Hepatocyte (in vitro differentiated cells): ENCODE results near the gene RAD50. TPM values are rescaled to one million over a fixed set of nuclear protein-coding genes. Genes with fewer than 3 reads are reported as not detected.

Experiments
- DNase-seq: peaks from one replicate; pipeline ENCODE4 v3.0.0-alpha.2; 2016; ENCODE audit warnings: low spot score
- H2AFZ ChIP-seq: fragments of 200-600 bp; sonication (generic); 2 replicates; pipeline ENCODE4 v1.6.0; 2016; ENCODE audit warnings: antibody characterized with exemption, mild to moderate bottlenecking
- H3K27ac ChIP-seq: fragments of 200-600 bp; sonication (generic); 2 replicates; pipeline ENCODE4 v1.5.1; 2016; ENCODE audit warnings: mild to moderate bottlenecking
- H3K27me3 ChIP-seq: fragments of 200-600 bp; sonication (generic); 2 replicates; pipeline ENCODE4 v1.6.1; 2016
- H3K36me3 ChIP-seq: fragments of 200-600 bp; sonication (generic); replicated peaks from 2 replicates; pipeline ENCODE4 v1.5.1; 2016; ENCODE audit warnings: low read depth; ENCODE audit not compliant: insufficient read depth
- H3K4me1 ChIP-seq: fragments of 200-600 bp; sonication (generic); 2 replicates; pipeline ENCODE4 v1.5.1; 2016; ENCODE audit warnings: mild to moderate bottlenecking, moderate library complexity; ENCODE audit not compliant: insufficient read depth
- H3K4me2 ChIP-seq: fragments of 200-600 bp; sonication (generic); 2 replicates; pipeline ENCODE4 v1.6.0; 2016
- H3K4me3 ChIP-seq: fragments of 200-600 bp; sonication (generic); 2 replicates; pipeline ENCODE4 v1.5.1; 2016; ENCODE audit warnings: mild to moderate bottlenecking
- H3K79me2 ChIP-seq: fragments of 200-600 bp; sonication (generic); 2 replicates; pipeline ENCODE4 v1.6.0; 2017; ENCODE audit warnings: mild to moderate bottlenecking
- H3K9me2 ChIP-seq: fragments of 200-600 bp; sonication (generic); replicated peaks from 2 replicates; pipeline ENCODE4 v1.6.0; 2017; ENCODE audit warnings: mild to moderate bottlenecking; ENCODE audit not compliant: insufficient read depth
- H3K9me3 ChIP-seq: fragments of 200-600 bp; sonication (generic); 2 replicates; pipeline ENCODE4 v1.5.1; 2016; ENCODE audit warnings: low read depth, mild to moderate bottlenecking
- H4K20me1 ChIP-seq: fragments of 200-600 bp; sonication (generic); 2 replicates; pipeline ENCODE4 v1.6.0; 2016; ENCODE audit warnings: mild to moderate bottlenecking; ENCODE audit not compliant: insufficient read depth, poor library complexity, severe bottlenecking
- EZH2 ChIP-seq: fragments of 200-600 bp; sonication (generic); IDR thresholded peaks from 2 replicates; pipeline ENCODE4 v1.6.1; 2016; ENCODE audit warnings: antibody characterized with exemption, mild to moderate bottlenecking, borderline replicate concordance
- EZH2phosphoT487 ChIP-seq: fragments of 200-600 bp; sonication (generic); IDR thresholded peaks from one replicate; pipeline ENCODE4 v1.6.1; 2018; ENCODE audit warnings: antibody characterized with exemption, mild to moderate bottlenecking, low read depth, moderate library complexity; ENCODE audit not compliant: unreplicated experiment, severe bottlenecking
- WGBS: methylation state at CpG from one replicate; pipeline ENCODE4 v1.1.6; 2016; ENCODE audit warnings: low lambda C conversion rate; ENCODE audit errors: missing lambda C conversion rate; 5-methylcytosine and 5-hydroxymethylcytosine counted together
- polyA plus RNA-seq: library from polyadenylated mRNA; unstranded; fragments of >200 nt; fragmentation: Nextera tagmentation; extraction: Ambion mirVana; gene quantifications from 2 replicates; pipeline ENCODE4 v1.2.1, GENCODE V29; 2016
- total RNA-seq: library from RNA; depleted of rRNA; stranded (reverse); fragments of >200 nt; gene quantifications from 2 replicates; pipeline ENCODE4 v1.2.3, GENCODE V29; 2014
- TF ChIP-seq, protein P1 (sequence below): fragments of 200-600 bp; sonication (generic); IDR thresholded peaks from 2 replicates; pipeline ENCODE4 v1.5.1; 2016; ENCODE audit warnings: antibody characterized with exemption, mild to moderate bottlenecking; ENCODE audit not compliant: poor library complexity

Gene RAD50
- total and polyA plus RNA-seq, 2 experiments from 2014 or later, result 27.0 to 28.1 TPM

DNA sequence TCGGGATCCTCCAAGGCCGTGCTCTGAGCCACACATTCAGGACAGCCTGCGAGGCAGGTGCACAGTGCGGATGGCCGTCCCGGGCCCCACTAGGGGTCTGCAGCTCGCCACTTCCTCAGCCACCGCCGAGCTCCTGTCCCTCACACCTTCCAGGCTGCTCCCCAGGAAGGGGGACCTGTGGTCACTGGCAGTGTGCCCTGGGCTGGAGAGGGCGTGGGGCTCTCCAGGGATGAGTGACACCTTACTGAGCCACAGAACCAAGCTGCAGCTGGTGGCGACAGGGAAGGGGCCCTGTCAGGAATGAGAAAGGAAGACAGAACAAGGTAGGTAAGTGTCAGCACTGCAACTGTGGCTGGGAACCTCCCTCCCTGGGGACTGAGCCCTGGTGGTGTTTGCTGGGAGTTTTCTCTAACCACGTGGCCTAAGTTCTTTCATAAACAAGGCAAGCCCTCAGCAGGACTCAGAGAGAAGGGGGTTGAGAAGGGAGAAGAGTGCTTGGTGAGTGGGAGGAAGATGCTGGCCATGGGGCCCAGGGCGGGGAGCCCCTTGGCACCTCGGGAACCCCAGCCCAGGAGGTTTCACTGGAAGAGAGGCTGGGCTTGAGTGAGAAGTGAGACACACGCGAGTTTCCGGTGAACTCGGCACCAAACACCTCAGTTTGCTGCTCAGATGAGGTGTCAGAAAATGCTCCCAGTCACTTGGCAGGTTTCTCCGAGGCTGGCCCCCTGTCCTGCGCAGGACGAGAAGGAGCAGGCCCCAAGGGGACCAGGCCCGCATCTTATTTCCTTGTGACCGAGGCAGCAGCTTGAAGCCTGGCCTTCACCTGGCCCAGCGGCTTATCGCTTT is 106.4 kb downstream of the RAD50 start:
- H3K27me3 ChIP-seq, result no peaks in the 10 kb centered on the region
- H3K4me3 ChIP-seq, result no peak overlapping the region
- DNase-seq, result peak; percentile 37
- H3K27ac ChIP-seq, result peak overlapping the region; percentile 14
- no peak overlapping the region for H3K4me2 ChIP-seq
- H4K20me1 ChIP-seq, result no peaks in the 10 kb centered on the region
- H3K9me2 ChIP-seq, result no peaks in the 10 kb centered on the region
- TF ChIP-seq EZH2, result no peak
- TF ChIP-seq EZH2phosphoT487, result no peak
- TF ChIP-seq, protein P1, sequence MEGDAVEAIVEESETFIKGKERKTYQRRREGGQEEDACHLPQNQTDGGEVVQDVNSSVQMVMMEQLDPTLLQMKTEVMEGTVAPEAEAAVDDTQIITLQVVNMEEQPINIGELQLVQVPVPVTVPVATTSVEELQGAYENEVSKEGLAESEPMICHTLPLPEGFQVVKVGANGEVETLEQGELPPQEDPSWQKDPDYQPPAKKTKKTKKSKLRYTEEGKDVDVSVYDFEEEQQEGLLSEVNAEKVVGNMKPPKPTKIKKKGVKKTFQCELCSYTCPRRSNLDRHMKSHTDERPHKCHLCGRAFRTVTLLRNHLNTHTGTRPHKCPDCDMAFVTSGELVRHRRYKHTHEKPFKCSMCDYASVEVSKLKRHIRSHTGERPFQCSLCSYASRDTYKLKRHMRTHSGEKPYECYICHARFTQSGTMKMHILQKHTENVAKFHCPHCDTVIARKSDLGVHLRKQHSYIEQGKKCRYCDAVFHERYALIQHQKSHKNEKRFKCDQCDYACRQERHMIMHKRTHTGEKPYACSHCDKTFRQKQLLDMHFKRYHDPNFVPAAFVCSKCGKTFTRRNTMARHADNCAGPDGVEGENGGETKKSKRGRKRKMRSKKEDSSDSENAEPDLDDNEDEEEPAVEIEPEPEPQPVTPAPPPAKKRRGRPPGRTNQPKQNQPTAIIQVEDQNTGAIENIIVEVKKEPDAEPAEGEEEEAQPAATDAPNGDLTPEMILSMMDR, result no peak
- peaks cover 22% of the 10 kb centered on the region for H3K4me1 ChIP-seq
- H3K9me3 ChIP-seq, result no peaks in the 10 kb centered on the region
- H3K36me3 ChIP-seq, result no peaks in the 10 kb centered on the region
- WGBS, result 85% methylated on average over 25 of the region's 25 CpGs
- no peak overlapping the region for H2AFZ ChIP-seq
- no peaks in the 10 kb centered on the region for H3K79me2 ChIP-seq

- TF ChIP-seq EZH2phosphoT487, result no peak
- TF ChIP-seq, protein P1, result no peak
- no peak for TF ChIP-seq EZH2
- no peak overlapping the region for H3K4me3 ChIP-seq
- no peaks in the 10 kb centered on the region for H3K9me2 ChIP-seq
- H3K27me3 ChIP-seq, result no peaks in the 10 kb centered on the region
- DNase-seq, result peak; percentile 39
- H3K79me2 ChIP-seq, result no peaks in the 10 kb centered on the region
- peaks cover 22% of the 10 kb centered on the region for H3K4me1 ChIP-seq
- no peak overlapping the region for H2AFZ ChIP-seq
- no peak overlapping the region for H3K4me2 ChIP-seq
- H3K9me3 ChIP-seq, result no peaks in the 10 kb centered on the region
- H4K20me1 ChIP-seq, result no peaks in the 10 kb centered on the region
- 85% methylated on average over 13 of the region's 13 CpGs for WGBS
- peak overlapping the region; percentile 14 for H3K27ac ChIP-seq
- H3K36me3 ChIP-seq, result no peaks in the 10 kb centered on the region
These were observed 107.3 kb downstream of the RAD50 start for GRCh38 chr5:132663771-132664695.

GRCh38 chr5:132664696-132665209 is 108.0 kb downstream of the RAD50 start:
- DNase-seq, result no peak
- H3K4me2 ChIP-seq, result no peak overlapping the region
- 95% methylated on average over 9 of the region's 9 CpGs for WGBS
- no peak overlapping the region for H2AFZ ChIP-seq
- no peaks in the 10 kb centered on the region for H3K79me2 ChIP-seq
- H3K4me1 ChIP-seq, result peaks cover 22% of the 10 kb centered on the region
- H3K9me3 ChIP-seq, result no peaks in the 10 kb centered on the region
- H3K27ac ChIP-seq, result no peak overlapping the region
- no peaks in the 10 kb centered on the region for H3K9me2 ChIP-seq
- no peak overlapping the region for H3K4me3 ChIP-seq
- TF ChIP-seq EZH2 (no peak), EZH2phosphoT487 (no peak)
- TF ChIP-seq, protein P1, result no peak
- H3K36me3 ChIP-seq, result no peaks in the 10 kb centered on the region
- H3K27me3 ChIP-seq, result no peaks in the 10 kb centered on the region
- no peaks in the 10 kb centered on the region for H4K20me1 ChIP-seq
